Stimulated activated CD8-positive, alpha-beta memory T cell treated with anti-CD3 and anti-CD28 coated beads, Interleukin-4, amount 100 ng/mL, for 24 hours (primary cell): ENCODE measurements around the gene DPY30.
A peak's percentile ranks its signal among the peaks of the same experiment; 100 is the strongest.

Experiments used
- DNase-seq: peaks from one replicate; pipeline ENCODE4 v3.0.0-alpha.2; 2020; ENCODE audit warnings: low read depth

DPY30 gene

DNA sequence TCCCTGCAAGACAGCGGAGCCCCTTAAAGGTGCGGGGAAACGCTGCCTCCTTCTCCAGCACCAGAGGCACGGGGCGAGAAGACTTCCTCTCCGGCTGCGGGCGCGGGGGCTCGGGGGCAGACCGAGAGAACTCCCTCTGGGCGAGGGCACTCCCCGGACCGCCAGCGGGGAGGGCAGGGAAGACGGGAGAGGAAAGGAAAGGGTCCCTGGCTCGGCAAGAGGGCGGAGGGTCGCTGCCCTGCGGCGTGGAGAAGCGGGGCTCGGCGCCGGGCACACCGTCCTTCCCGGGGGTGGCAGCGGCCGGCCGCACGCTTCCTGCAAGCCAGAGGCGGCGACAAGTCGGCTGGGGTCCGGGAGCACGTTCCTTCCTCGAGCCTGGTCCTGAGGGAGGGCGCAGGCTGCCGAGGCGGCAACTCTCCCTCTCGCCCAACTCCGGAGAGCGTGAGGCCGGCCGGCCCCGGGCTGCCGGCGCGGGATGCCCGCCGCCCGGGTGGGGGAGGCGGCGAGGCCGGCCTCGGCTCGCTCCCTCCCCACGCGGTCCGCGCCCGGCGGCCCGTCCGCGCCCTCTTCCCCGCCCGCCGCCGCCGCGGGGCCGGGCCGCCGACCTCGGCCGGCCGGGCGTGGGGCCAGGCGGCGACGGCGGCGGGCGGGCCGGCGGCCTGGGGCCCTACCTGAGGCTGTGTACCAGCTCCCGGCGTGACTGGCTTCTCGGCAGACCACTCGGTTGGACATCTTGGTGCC, 29.9 kb downstream of the DPY30 start:
- peak; percentile 17 for DNase-seq

DNA sequence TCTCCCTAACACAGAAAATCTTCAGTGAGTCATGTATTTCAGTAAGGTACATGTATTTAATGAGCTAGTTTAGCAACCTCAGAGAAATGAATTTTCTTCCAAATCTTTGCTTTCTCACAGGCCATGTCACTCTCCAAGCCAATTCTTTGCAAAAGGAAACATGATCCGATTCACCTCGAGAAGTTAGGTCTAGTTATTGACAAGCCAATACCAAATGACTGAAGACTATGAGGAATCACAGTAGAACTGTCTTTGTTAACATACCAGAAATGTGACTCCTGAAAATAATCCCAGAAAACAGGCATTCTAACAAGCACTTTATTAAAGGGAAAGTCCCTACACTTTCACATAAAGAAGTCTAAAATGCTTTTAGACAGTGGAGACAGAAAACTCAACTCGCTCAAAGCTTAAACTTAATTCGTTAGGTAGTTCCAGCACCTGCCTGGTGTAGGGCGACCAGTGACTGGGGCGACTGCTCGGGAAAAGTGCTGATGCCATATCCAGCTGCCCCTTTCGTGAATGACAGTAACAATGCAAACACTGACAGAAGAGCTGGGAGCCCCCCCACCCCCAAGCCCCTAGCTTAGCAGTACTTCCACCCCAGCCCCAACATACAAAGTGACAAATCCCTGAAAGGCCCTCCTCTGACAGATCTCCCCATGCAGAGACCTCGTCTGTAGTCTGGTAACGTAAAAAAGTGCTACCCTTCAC, 30.6 kb downstream of the DPY30 start:
- no peak for DNase-seq

DNA sequence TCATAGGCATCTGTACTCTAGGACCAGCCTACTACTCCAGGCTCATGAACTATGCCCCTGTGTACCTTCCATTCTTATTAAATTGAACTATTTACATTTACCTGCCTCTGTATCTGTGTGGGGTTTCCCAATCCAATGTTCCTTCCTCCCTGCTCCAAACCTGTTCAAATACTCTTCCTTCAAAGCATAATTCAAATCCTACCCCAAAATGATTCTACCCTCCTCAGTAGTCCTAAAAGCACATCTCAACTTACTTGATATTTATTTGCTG, 32.5 kb downstream of the DPY30 start:
- no peak for DNase-seq

DNA sequence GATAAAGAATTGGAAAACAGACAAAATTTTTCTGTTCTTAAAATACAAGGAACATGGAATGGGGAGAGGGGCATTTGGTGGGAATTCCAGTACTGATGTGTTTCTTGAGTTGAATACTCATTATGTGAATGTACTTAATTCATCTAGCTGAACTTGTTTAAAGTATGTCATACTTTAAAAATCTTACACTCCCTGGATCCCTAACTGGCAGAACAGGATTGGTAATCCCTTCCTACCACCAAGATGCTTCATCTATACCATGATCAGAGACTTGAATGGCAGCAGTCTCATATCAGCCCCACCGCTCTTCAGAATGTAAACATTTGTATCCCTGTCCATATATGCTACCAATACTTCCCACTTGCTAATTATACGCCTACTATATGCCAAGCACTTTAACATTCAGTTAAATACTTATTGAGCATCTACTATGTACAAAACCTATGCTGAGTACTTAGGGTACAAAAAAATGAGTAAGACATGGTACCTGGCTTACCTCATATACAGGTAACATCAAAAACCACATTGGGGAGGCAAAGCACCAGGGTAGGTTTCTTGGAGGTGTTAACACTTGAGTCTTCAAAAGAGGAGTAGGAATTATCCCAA, 34.1 kb downstream of the DPY30 start:
- no peak for DNase-seq

DNA sequence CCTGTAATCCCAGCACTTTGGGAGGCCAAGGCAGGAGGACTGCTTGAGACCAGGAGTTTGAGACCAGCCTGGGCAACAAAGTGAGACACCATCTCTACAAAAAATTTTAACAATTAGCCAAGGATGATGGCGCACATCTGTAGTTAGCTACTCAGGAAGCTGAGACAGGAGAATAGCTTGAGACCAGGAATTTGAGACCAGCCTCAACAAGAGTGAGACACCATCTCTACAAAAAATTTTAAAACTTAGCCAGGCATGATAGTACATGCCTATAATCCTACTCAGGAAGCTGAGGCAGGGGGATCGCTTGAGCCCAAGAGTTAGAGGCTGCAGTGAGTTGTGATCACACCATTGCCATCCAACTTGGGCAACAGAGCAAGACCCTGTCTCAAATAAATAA, 35.8 kb downstream of the DPY30 start:
- DNase-seq = no peak

DNA sequence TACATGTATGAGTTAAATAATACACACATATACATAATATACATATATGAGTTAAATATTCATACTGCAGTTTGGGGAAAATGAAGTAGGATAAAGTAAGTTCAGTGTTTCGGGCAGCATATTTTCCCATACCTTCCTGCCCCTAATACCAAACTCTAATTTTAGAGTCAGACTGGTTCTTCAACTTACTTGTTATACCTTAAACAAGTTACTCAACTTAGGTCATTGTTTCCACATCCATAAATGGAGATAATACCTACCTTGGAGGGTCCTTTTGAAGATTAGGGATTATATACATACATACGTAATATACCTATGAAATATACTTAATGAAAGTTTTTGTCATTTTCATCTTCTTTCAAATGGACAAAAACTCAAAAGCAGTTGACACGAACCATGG, 37.2 kb downstream of the DPY30 start:
- no peak for DNase-seq

DNA sequence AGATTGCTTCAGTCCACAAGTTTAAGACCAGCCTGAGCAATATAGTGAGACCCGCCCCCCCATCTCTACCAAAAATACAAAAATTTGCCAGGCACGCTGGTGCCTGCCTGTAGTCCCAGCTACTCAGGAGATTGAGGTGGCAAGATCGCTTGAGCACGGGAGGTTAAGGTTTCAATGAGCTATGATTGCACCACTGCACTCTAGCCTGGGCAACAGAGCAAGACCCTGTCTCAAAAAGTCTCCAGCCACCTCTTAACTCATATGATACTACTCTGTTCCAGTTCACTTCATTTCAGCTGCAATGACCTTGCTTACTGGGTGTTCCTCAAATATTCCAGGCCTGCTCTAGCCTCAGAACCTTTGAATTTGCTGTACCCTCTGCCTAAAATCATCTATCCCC, 40.2 kb downstream of the DPY30 start:
- no peak for DNase-seq

DNA sequence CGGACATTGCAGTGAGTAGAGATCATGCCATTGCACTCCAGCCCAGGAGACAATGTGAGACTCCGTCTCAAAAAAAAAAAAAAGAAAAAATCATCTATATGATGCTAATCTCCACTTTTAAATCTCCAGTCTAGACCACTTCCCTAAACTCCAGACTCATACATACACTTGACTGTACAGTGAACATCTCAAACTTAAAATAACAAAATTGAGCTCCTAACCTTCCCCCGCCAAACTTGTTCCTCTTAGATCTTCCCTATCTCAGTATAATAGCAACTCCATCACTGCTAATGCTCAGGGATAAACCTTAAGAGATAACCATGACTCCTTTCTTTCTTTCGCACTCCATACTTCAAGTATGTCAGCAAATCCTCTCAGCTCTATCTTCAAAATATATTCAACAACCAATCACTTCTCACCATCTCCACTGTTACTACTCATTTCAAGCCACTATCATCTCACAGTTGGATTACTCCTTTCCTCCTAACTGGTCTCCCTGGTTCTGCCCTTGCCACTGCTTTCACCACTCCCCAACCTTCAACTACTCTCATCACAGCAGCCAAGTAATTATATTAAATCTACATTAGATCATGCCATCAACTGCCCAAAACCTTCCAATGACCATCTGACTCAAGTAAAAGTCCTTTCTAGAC, 40.7 kb downstream of the DPY30 start:
- no peak for DNase-seq

DNA sequence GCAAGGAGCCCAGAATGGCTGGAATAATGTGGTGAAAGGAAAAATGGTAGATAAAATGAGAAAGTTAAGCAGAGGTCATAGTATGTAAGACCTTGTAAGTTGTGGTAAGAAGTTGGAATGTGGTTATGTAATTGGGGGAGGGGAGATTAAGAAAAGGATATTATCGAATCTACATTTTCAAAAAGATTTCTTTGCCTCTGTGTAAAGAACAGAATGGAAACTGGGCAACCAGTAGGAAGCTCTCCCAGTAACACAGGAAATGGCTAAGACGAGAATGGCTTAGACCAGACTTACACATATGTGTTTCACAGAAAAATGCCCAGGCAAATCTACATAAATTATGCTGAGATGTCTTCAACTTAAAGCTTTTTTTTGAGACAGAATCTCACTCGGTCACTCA, 42.0 kb downstream of the DPY30 start:
- no peak for DNase-seq

DNA sequence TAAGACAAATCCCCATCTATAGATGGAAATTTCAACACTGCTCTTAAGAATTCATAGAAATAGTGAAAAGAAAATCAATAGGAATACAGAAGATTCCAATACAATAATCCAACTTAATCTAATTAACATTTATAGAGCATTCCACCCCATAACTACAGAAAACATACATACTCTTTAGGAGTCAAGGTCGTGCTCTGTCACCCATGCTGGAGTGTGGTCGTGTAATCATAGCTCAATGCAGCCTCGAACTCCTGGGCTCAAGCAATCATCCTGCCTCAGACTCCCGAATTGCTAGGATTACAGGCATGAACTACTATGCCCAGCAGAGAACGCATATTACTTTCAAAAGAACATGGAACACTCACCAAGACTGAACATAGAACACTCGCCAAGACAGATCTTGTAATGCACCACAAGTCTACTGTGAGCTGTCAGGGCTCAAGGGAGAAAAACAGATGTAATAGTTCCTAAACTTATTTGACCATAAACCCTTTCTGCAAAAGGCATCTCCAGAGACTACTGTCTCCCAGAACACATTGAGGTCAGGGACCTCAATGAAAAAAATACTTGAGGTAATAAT, 42.9 kb downstream of the DPY30 start:
- no peak for DNase-seq

DNA sequence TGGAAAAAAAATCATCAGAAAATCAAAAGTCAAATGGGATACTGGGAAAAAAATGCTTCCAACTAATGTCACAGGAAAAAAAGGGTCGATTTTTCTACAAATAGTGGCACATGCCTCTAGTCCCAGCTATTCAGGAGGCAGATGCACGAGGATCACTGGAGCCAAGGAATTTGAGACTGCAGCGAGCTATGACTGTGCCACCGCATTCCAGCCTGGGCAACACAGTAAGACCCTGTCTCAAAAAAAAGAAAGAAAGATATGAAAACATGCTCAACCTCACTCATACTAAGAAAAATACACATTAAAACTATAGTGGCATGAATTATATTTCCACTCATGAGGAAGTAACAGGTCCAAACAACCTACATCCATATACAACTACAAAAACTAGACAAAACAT, 46.7 kb downstream of the DPY30 start:
- DNase-seq = no peak

DNA sequence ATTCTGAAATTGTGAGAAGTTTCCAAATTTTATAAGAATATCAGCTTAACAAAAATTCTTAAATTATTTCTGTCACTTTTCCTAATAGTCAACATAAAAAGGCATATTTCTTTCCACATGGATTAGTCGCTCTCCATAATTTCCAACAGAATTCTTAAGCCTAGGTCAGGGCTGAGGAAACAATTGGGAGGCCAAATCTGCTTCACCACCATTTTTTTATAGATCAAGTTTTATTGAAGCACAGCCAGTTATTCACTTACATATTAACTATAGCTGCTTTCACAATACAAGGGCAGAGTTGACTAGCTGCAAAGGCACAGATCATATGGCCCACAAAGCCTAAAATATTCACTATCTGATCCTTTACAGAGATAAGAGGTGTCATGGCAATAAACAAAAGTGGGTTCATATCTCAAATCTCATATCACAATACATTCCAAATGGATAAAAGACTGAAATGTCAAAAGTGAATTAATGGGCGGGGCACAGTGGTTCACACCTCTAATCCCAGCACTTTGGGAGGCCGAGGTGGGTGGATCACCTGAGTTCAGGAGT, 47.5 kb downstream of the DPY30 start:
- no peak for DNase-seq

DNA sequence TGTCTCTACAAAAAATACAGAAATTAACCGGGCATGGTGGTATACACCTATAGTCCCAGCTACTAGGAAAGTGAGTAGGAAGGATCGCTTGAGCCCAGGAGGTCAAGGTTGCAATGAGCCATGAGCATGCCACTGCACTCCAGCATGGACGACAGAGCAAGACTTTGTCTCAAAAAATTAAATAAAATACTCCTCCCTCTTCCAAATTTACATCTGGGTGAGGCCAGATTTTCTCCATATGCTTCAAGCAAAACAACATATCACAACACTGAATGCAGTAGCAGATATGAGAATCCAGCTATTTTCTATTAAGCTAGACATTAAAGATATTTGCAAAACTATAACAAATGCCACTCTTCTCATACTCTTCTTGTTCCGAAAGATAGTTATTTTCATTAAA, 49.7 kb downstream of the DPY30 start:
- no peak for DNase-seq

DNA sequence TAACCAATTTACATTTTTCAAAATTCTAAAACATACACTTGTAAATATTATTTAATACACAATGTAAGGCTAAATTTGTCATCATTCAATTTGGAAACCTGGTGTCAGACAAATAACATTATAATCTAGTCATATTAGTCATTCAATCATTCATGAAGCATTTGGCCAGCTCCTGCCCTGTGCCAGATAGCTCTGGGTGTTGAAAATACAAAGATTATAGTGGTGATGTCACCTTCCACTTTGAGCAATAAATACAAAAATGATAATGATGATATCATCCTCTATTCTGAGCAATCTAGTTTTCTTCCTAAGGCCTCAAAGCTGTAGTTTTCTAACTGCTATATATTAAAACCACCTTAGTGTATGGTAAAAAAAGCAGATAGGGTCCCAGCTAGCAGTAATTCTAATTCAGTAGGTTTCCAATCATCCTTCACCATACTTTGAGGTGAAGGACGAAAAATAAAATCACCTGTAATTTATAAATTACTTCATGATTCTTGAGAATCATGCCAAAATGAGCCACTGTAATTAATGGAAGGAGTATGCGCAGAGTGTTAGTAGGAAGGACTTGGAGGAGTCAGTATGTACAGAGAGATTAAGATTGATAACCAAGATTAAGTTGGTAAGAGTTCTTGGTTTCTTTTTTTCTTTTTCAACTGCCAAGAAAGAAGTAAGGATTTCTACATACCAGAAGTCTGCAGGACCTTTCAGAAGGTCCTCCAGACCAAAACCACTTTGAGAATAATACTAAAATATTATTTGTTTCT, 52.0 kb downstream of the DPY30 start:
- DNase-seq = no peak

DNA sequence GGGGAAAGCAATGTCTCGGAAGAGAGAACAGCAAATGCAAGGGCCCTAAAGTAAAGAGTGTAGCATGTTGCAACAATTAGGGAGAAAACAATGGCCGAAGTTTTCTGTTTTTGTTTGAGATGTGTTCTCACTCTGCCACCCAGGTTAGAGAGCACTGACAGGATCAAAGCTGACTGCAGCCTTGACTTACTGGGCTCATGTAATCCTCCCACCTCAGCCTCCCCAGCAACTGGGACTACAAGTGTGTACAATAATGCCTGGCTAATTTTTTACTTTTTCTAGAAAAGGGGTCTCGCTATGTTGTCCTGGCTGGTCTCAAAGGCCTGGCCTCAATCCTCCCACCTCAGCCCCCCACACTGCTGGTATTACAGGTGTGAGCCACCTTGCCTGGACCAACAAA, 52.7 kb downstream of the DPY30 start:
- DNase-seq = no peak

DNA sequence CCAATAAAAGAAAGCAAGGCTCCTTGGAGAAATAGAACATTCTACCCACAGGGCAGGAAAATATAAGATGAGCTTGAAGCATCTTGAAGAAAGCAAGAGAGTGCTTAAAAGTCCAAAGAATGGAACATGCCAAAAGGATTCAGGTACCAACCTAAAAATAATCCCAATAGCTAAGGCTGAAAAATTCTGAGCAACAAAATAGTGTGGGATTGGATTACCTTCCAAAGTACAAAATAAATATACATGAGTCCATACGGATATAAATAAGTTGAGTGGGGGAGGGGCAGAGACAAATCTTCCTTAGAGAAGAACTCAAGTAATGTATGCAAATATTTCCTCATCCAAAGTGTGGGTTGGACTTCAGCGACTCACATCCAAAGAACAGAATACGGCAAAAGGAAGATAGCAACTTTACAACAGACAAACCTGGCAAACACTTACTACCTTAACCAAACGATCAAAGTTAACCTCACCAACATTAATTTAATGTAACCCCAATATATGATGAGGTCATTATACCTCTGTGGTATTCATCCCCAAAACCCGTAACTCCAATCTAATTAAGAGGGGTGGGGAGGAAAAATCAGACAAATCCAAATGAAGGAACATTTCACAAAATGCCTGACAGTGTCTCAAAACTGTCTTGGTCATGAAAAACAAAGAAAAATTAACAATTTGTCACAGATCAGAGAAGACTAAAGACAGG, 55.7 kb downstream of the DPY30 start:
- DNase-seq = no peak

DNA sequence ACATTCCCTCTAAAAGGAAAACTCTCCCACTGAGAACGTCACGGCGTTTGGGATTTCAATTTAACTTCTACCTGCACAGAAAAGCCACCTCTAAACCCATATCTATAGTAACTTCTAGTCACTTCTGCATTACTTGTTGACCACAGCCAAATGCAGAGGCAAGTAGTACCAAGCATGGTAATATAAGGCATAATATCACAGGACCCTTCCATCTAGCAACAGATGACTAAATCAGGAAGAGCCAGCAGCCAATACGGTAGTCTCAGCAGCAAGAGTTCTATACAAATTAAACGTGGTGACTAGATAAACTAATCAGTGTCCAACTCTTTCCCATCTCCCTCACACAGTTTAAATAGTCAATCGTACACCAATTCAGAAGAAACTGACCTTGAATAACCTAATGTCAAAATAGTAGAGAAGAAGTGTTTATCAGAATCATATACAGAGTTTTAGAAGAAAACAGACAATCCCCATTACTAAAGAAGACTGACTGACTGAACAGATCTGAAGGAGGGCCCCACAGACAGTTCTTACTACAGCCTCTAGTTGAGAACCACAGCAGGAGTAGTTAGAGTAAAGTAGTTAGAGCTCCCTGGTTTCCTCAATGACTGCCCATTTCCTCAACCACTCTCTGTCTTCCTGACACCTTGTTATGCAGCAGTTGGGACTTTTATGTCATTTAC, 58.8 kb downstream of the DPY30 start:
- DNase-seq = no peak

DNA sequence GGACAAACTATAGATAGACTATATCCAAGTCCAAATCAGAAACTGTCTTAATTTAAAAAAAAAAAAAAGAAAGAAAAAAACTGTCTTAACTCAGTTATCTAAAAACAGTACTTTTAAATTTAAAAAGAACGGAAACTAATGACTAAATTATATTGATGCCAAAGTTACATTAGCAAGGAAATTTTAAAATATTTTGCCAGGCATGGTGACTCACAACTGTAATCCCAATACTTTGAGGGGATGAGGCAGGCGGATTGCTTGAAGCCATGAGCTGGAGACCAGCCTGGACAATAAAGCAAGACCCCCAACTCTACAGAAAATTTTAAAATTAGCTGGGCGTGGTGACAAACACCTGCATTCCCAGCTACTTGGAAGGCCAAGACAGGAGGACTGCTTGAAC, 59.6 kb downstream of the DPY30 start:
- no peak for DNase-seq

DNA sequence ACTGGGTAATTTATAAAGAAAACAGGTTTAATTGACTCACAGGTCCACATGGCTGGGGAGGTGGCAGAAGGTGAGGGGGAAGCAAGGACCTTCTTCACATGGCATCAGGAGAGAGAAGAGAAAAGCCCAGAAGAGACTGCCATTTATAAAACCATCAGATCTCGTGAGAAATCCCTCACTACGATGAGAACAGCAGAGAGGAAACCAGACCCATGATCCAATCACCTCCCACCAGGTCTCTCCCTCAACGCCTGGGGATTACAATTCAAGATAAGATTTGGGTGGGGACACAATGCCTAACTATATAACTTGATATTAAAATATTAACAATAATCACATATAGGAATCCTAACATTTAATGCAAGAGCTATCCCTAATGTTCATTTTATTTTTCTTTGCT, 60.6 kb downstream of the DPY30 start:
- no peak for DNase-seq

DNA sequence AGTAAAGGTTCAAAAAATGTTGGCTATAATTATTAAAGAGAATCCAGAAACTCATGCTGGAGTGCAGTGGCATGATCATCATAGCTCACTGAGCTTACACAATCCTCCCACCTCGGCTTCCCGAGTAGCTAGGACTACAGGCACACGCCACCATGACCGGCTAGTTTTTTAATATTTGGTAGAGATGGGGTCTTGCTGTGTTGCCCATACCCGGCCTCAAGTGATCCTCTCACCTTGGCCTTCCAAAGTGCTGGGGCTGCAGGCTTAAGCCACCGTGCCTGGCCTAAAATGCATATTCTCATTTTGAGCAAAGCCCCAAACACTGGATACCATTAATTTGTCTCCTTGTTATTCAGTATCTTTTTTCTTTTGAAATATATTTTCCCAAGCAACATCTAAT, 61.2 kb downstream of the DPY30 start:
- no peak for DNase-seq
